Measurements from ENCODE around the gene BRSK1. TPM values are rescaled to one million over a fixed set of nuclear protein-coding genes. Genes with fewer than 3 reads are reported as not detected.
"Not testable (repeated sequence)": the region's sequence is repeated elsewhere in the genome, so short reads cannot be mapped to it uniquely, and the experiment has no call there.

Gene BRSK1
- total and polyA plus RNA-seq, 10 of the 15 experiments (the other 5 are each of a cell fraction or from before 2014, with no cell fraction given) = 0.03 to 0.76 (median 0.25) TPM; not detected in 4

- H3K27ac ChIP-seq (ENCODE audit: control insufficient read depth, insufficient read depth); H3K27me3 ChIP-seq (replicated peaks in 1 of 2; ENCODE audit: control insufficient read depth in 2 of 2, insufficient read depth in 2 of 2, low read length in 1 of 2); RAD21 ChIA-PET (ENCODE audit: unreplicated experiment); H3K4me2 ChIP-seq (ENCODE audit: control insufficient read depth, insufficient read depth); in situ Hi-C loops (cut with MboI); H4K20me1 ChIP-seq (ENCODE audit: control insufficient read depth, insufficient read depth); H3K36me3 ChIP-seq (ENCODE audit: control insufficient read depth in 2 of 2, insufficient read depth in 2 of 2, low read length in 1 of 2); DNase-seq (ENCODE audit: low read depth, low spot score); H2AFZ ChIP-seq (ENCODE audit: control insufficient read depth, low read depth, low read length); H3K4me3 ChIP-seq; intact Hi-C loops (cut with micrococcal nuclease; ENCODE audit: unreplicated experiment); H3K4me1 ChIP-seq (ENCODE audit: control insufficient read depth, insufficient read depth, low read length); BruUV-seq (replicated peaks); POLR2A ChIA-PET; H3K9ac ChIP-seq (ENCODE audit: control insufficient read depth, insufficient read depth, low read length); H3K79me2 ChIP-seq (ENCODE audit: control insufficient read depth, insufficient read depth, low read length); H3K9me3 ChIP-seq (replicated peaks; ENCODE audit: control insufficient read depth, insufficient read depth, low read length); FAIRE-seq; SMC1A ChIA-PET (ENCODE audit: uncharacterized antibody, unreplicated experiment): not testable (repeated sequence)
- ATAC-seq = peak; percentile 63; the same call in 2 of the 3 replicates
- CTCF ChIA-PET = interaction anchor here (0.8 kb wide), 1 partner anchor 8 kb away, joined by 3 read pairs; no protein-coding TSS in a partner anchor
- TF ChIP-seq CREB1 (IDR thresholded peaks at IDR 0.05; ENCODE audit: low read depth) = peak; percentile 76
- TF ChIP-seq RFX5 (IDR thresholded peaks at IDR 0.05; ENCODE audit: low read depth, low read length) = peak; percentile 96
- TF ChIP-seq CREM (IDR thresholded peaks at IDR 0.05; ENCODE audit: low read depth) = 0 out of 2 replicates have a peak, but pooled peaks have one; percentile 37
- WGBS (ENCODE audit: insufficient coverage, insufficient replicate concordance, low lambda C conversion rate, missing lambda C conversion rate) = 36% methylated on average over 4 of the region's 4 CpGs
These were observed 45.0 kb downstream of the BRSK1 start for GRCh38 chr19:55328774-55329318.

- H3K4me3 ChIP-seq; H3K27me3 ChIP-seq (replicated peaks in 1 of 2; ENCODE audit: control insufficient read depth in 2 of 2, insufficient read depth in 2 of 2, low read length in 1 of 2); in situ Hi-C loops (cut with MboI); RAD21 ChIA-PET (ENCODE audit: unreplicated experiment); H3K9ac ChIP-seq (ENCODE audit: control insufficient read depth, insufficient read depth, low read length); H4K20me1 ChIP-seq (ENCODE audit: control insufficient read depth, insufficient read depth); SMC1A ChIA-PET (ENCODE audit: uncharacterized antibody, unreplicated experiment); H3K9me3 ChIP-seq (replicated peaks; ENCODE audit: control insufficient read depth, insufficient read depth, low read length); H3K4me2 ChIP-seq (ENCODE audit: control insufficient read depth, insufficient read depth); FAIRE-seq; ATAC-seq; CTCF ChIA-PET; H2AFZ ChIP-seq (ENCODE audit: control insufficient read depth, low read depth, low read length); BruUV-seq (replicated peaks); H3K36me3 ChIP-seq (ENCODE audit: control insufficient read depth in 2 of 2, insufficient read depth in 2 of 2, low read length in 1 of 2); POLR2A ChIA-PET; H3K4me1 ChIP-seq (ENCODE audit: control insufficient read depth, insufficient read depth, low read length); DNase-seq (ENCODE audit: low read depth, low spot score); H3K27ac ChIP-seq (ENCODE audit: control insufficient read depth, insufficient read depth); H3K79me2 ChIP-seq (ENCODE audit: control insufficient read depth, insufficient read depth, low read length); intact Hi-C loops (cut with micrococcal nuclease; ENCODE audit: unreplicated experiment): not testable (repeated sequence)
- 90% methylated on average over 6 of the region's 6 CpGs for WGBS (ENCODE audit: insufficient coverage, insufficient replicate concordance, low lambda C conversion rate, missing lambda C conversion rate)
These were observed 46.0 kb downstream of the BRSK1 start for GRCh38 chr19:55329791-55330190.
